B cell (primary cell): ENCODE results near the gene PSMG2. TPM values are rescaled to one million over a fixed set of nuclear protein-coding genes. Genes with fewer than 3 reads are reported as not detected.
"Not testable (repeated sequence)": the region's sequence is repeated elsewhere in the genome, so short reads cannot be mapped to it uniquely, and the experiment has no call there.

Source experiments
- ATAC-seq: fragments of 200-7000 bp; cut with Tn5 transposase; one replicate; pipeline ENCODE4 v1.10.0; 2021; ENCODE audit warnings: low read depth, mild to moderate bottlenecking, moderate number of reproducible peaks, moderate library complexity
- CTCF ChIA-PET: fragments of 350-600 bp; sonication (Branson Sonifier 250); formaldehyde crosslinking; loops from one replicate; lab custom pipeline; 2021; ENCODE audit warnings: antibody characterized with exemption, inconsistent platforms; lab: Charles Lee
- POLR2A ChIA-PET: fragments of 350-600 bp; sonication (Branson Sonifier 250); formaldehyde crosslinking; loops from one replicate; lab custom pipeline; 2021; ENCODE audit warnings: antibody characterized with exemption; lab: Charles Lee
- DNase-seq: peaks from one replicate; pipeline ENCODE4 v3.0.0; 2013
- H2AFZ ChIP-seq: 2 replicates; pipeline ENCODE4 v1.6.1; 2012; ENCODE audit warnings: mild to moderate bottlenecking, low read depth, low read length; ENCODE audit not compliant: insufficient read depth, poor library complexity, severe bottlenecking
- H3K27ac ChIP-seq, 2 donors: 1 replicate in 1 of 2; 2 replicates in 1 of 2; pipeline ENCODE4 v1.5.1; 2012 to 2013; ENCODE audit warnings: low read length in 2 of 2, mild to moderate bottlenecking in 2 of 2, moderate library complexity in 1 of 2
- H3K27me3 ChIP-seq, 4 experiments: fragments of 200-600 bp in 1 of 4; sonication (generic) in 1 of 4; replicated peaks in 1 of 4; 1 replicate in 2 of 4; 2 replicates in 2 of 4; pipeline versions ENCODE4 v1.6.1 to v1.7.0; 2013 to 2016; ENCODE audit warnings: low read length in 3 of 4, mild to moderate bottlenecking in 2 of 4, mixed read lengths in 1 of 4, moderate library complexity in 1 of 4; ENCODE audit not compliant: insufficient read depth in 4 of 4, control insufficient read depth in 3 of 4; ENCODE audit errors: control extremely low read depth in 1 of 4
- H3K36me3 ChIP-seq, 2 experiments: replicated peaks in 1 of 2; 1 replicate in 1 of 2; 2 replicates in 1 of 2; pipeline versions ENCODE4 v1.6.1 to v1.7.1; 2013; ENCODE audit warnings: low read length in 1 of 2; ENCODE audit not compliant: insufficient read depth in 2 of 2, control insufficient read depth in 1 of 2; ENCODE audit errors: control extremely low read depth in 1 of 2, extremely low read depth in 1 of 2
- H3K4me1 ChIP-seq, 2 donors: fragments of 200-600 bp in 1 of 2; sonication (generic) in 1 of 2; 1 replicate in 1 of 2; 2 replicates in 1 of 2; pipeline versions ENCODE4 v1.5.1 to v1.6.1; 2013 to 2017; ENCODE audit warnings: low read length in 2 of 2; ENCODE audit not compliant: control insufficient read depth in 2 of 2, insufficient read depth in 2 of 2
- H3K4me2 ChIP-seq: replicated peaks from 2 replicates; pipeline ENCODE3; 2012; ENCODE audit warnings: mild to moderate bottlenecking, low read depth, low read length; ENCODE audit not compliant: poor library complexity, severe bottlenecking
- H3K4me3 ChIP-seq, 5 experiments: fragments of 200-600 bp in 1 of 5; sonication (generic) in 1 of 5; 1 replicate in 3 of 5; 2 replicates in 2 of 5; pipeline versions ENCODE4 v1.5.1 to v1.7.0; 2011 to 2016; ENCODE audit warnings: low read length in 4 of 5, mild to moderate bottlenecking in 4 of 5, low read depth in 2 of 5, control low read depth in 1 of 5, moderate library complexity in 1 of 5; ENCODE audit not compliant: insufficient read depth in 1 of 5; ENCODE audit errors: control extremely low read depth in 1 of 5, extremely low read depth in 1 of 5
- H3K79me2 ChIP-seq: fragments of 200-600 bp; sonication (generic); one replicate; pipeline ENCODE4 v1.6.0; 2016; ENCODE audit warnings: low read length; ENCODE audit not compliant: control insufficient read depth, insufficient read depth
- H3K9ac ChIP-seq: fragments of 200-600 bp; sonication (generic); 2 replicates; pipeline ENCODE4 v1.6.1; 2017; ENCODE audit warnings: mild to moderate bottlenecking, low read length, moderate library complexity
- H3K9me3 ChIP-seq, 3 donors: one replicate each; pipeline versions ENCODE4 v1.6.1 to v1.7.1; 2013; ENCODE audit warnings: low read length in 2 of 3; ENCODE audit not compliant: control insufficient read depth in 2 of 3, insufficient read depth in 1 of 3; ENCODE audit errors: control extremely low read depth in 1 of 3
- H4K20me1 ChIP-seq: 2 replicates; pipeline ENCODE4 v1.6.0; 2012; ENCODE audit warnings: mild to moderate bottlenecking, low read length; ENCODE audit not compliant: insufficient read depth, control insufficient read depth, poor library complexity, severe bottlenecking
- H3K27ac Mint-ChIP-seq: one replicate; pipeline ENCODE4 v1.8.0; 2021; ENCODE audit warnings: mixed read lengths
- H3K27me3 Mint-ChIP-seq: one replicate; pipeline ENCODE4 v1.8.0; 2021; ENCODE audit warnings: mixed read lengths
- H3K4me1 Mint-ChIP-seq: one replicate; pipeline ENCODE4 v1.8.0; 2021; ENCODE audit warnings: mixed read lengths
- H3K4me3 Mint-ChIP-seq: one replicate; pipeline ENCODE4 v1.8.0; 2021; ENCODE audit warnings: mixed read lengths
- H3K9me3 Mint-ChIP-seq: one replicate; pipeline ENCODE4 v1.8.0; 2022; ENCODE audit warnings: mixed read lengths; ENCODE audit not compliant: insufficient read depth
- WGBS: methylation state at CpG from one replicate; pipeline ENCODE4 v1.1.5; 2013; ENCODE audit warnings: missing lambda C conversion rate; ENCODE audit not compliant: insufficient coverage; 5-methylcytosine and 5-hydroxymethylcytosine counted together
- intact Hi-C: fragments of 100-400 bp; cut with micrococcal nuclease; formaldehyde crosslinking; loops from one replicate; pipeline ENCODE4 v1.10.0; 2022
- polyA plus RNA-seq: library from polyadenylated mRNA; depleted of rRNA; stranded (reverse); fragments of >200 nt; gene quantifications from 2 replicates; pipeline ENCODE4 v1.2.3, GENCODE V29; 2012
- total RNA-seq, 2 donors: library from RNA; stranded (reverse); fragments of 120-200 nt in 1 of 2; gene quantifications; 1 replicate in 1 of 2; 2 replicates in 1 of 2; pipeline versions ENCODE4 v1.2.3 to v1.2.4, GENCODE V29; 2013 to 2022

PSMG2 gene
- total and polyA plus RNA-seq, 2 donors (not counting 1 experiment from before 2014, with no cell fraction given), result 31.8 to 64.1 TPM

DNA sequence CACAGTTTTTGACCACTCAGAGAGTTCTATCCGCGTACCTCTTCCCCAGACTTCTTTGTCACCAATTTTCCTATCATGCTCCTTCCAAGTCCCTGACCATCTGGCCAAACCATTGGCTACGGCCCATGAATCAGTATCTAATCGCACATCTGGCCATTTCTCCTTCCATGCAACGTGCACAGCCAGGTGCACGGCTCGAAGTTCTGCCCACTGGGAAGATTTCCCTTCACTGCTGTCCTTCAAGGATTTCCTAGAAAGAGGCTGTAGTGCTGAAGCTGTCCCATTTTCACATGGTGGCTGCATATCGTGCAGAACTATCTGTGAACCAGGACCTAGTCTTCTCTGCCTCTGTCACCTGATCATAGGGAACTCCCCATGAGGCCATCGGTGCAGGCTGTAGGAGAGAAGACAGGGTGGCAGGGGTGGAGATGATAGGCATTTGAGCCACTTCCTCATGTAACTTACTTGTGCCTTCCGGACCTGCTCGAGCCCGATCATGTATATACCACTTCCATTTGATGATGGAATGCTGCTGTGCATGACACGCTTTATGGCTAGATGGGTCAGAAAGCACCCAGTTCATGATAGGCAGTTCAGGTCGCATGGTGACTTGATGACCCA is 53.9 kb downstream of the PSMG2 start:
- ATAC-seq, H3K4me3 ChIP-seq, H2AFZ ChIP-seq, intact Hi-C loops, H3K27me3 ChIP-seq, H3K36me3 ChIP-seq, H3K27me3 Mint-ChIP-seq, H3K4me2 ChIP-seq, POLR2A ChIA-PET, DNase-seq, H3K4me1 Mint-ChIP-seq, H3K4me1 ChIP-seq, H3K9ac ChIP-seq, H4K20me1 ChIP-seq, H3K27ac Mint-ChIP-seq, H3K4me3 Mint-ChIP-seq, H3K79me2 ChIP-seq, H3K9me3 ChIP-seq, H3K9me3 Mint-ChIP-seq, H3K27ac ChIP-seq, CTCF ChIA-PET: not testable (repeated sequence)
- 87% methylated on average over 14 of the region's 14 CpGs for WGBS

DNA sequence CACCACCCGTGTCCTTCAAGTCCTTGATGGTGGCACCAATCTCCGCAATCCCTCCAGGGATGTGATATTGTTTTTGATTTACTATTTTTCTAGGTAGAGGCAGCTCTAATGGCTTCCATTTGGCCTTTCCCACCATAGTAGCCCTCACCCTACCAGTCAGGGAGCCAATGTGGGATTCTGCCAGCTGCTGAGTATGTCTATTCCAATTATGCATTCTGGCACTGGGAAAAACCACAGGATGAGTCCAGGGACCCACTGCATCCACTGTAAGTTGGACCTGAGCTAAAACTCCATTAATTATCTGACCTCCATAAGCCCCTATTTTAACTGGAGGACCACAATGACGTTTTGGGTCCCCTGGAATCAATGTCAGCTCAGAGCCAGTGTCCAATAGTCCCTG is 55.7 kb downstream of the PSMG2 start:
- H3K4me1 ChIP-seq, intact Hi-C loops, POLR2A ChIA-PET, H3K4me3 Mint-ChIP-seq, H3K27me3 ChIP-seq, H3K79me2 ChIP-seq, H3K27me3 Mint-ChIP-seq, DNase-seq, H3K4me1 Mint-ChIP-seq, H3K4me2 ChIP-seq, H3K9me3 Mint-ChIP-seq, H3K4me3 ChIP-seq, H3K36me3 ChIP-seq, H3K9me3 ChIP-seq, ATAC-seq, H4K20me1 ChIP-seq, H3K27ac ChIP-seq, H3K27ac Mint-ChIP-seq, H3K9ac ChIP-seq, H2AFZ ChIP-seq: not testable (repeated sequence)
- CTCF ChIA-PET, result interaction anchor here (0.6 to 0.7 kb wide), 2 partner anchors 11 to 312 kb away, joined by 3 read pairs; no protein-coding TSS in a partner anchor
- no CpG with 5 or more reads among the region's 3 CpGs for WGBS
